Measurements from ENCODE around the gene BCL2L2. TPM values are rescaled to one million over a fixed set of nuclear protein-coding genes. Genes with fewer than 3 reads are reported as not detected.
"Not testable (repeated sequence)": the region's sequence is repeated elsewhere in the genome, so short reads cannot be mapped to it uniquely, and the experiment has no call there.

Gene BCL2L2
- total RNA-seq, 2 donors from 2014 or later = 26.2 to 42.7 TPM

DNA sequence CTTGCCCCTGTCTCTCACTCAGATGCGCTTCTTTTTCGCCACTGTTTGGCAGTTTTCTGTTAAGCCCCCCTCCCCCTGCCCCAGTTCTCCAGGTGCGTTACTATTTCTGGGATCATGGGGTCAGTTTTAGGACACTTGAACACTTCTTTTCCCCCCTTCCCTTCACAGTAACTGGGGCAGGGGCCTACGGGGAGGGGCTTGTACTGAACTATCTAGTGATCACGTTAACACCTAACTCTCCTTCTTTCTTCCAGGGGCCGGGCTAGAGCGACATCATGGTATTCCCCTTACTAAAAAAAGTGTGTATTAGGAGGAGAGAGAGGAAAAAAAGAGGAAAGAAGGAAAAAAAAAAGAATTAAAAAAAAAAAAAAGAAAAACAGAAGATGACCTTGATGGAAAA lies 18.4 kb downstream of the BCL2L2 start:
- DNase-seq = no peak
- no peaks in the 10 kb centered on the region for H3K4me1 ChIP-seq
- no peak overlapping the region for H3K27ac ChIP-seq
- H3K9me3 ChIP-seq = no peaks in the 10 kb centered on the region
- intact Hi-C loops (cut with DNase I) = loop anchor here (5.0 to 10.0 kb wide), 4 partner anchors 57 to 150 kb away; no protein-coding TSS in a partner anchor
- H3K36me3 ChIP-seq = peaks cover 10% of the 10 kb centered on the region
- H3K4me3 ChIP-seq = no peak overlapping the region
- H3K27me3 ChIP-seq = no peaks in the 10 kb centered on the region
- no peak overlapping the region for H3K9ac ChIP-seq (ENCODE audit: low read depth in 2 of 2, low read length in 2 of 2)
- TF ChIP-seq, protein P1, sequence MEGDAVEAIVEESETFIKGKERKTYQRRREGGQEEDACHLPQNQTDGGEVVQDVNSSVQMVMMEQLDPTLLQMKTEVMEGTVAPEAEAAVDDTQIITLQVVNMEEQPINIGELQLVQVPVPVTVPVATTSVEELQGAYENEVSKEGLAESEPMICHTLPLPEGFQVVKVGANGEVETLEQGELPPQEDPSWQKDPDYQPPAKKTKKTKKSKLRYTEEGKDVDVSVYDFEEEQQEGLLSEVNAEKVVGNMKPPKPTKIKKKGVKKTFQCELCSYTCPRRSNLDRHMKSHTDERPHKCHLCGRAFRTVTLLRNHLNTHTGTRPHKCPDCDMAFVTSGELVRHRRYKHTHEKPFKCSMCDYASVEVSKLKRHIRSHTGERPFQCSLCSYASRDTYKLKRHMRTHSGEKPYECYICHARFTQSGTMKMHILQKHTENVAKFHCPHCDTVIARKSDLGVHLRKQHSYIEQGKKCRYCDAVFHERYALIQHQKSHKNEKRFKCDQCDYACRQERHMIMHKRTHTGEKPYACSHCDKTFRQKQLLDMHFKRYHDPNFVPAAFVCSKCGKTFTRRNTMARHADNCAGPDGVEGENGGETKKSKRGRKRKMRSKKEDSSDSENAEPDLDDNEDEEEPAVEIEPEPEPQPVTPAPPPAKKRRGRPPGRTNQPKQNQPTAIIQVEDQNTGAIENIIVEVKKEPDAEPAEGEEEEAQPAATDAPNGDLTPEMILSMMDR (IDR thresholded peaks at IDR 0.05) = no peak

DNA sequence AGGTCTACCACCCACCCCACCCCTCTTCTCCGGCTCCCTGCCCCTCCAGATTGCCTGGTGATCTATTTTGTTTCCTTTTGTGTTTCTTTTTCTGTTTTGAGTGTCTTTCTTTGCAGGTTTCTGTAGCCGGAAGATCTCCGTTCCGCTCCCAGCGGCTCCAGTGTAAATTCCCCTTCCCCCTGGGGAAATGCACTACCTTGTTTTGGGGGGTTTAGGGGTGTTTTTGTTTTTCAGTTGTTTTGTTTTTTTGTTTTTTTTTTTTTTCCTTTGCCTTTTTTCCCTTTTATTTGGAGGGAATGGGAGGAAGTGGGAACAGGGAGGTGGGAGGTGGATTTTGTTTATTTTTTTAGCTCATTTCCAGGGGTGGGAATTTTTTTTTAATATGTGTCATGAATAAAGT lies 19.1 kb downstream of the BCL2L2 start:
- intact Hi-C loops (cut with DNase I) = loop anchor here (5.0 to 10.0 kb wide), 4 partner anchors 57 to 149 kb away; no protein-coding TSS in a partner anchor

DNA sequence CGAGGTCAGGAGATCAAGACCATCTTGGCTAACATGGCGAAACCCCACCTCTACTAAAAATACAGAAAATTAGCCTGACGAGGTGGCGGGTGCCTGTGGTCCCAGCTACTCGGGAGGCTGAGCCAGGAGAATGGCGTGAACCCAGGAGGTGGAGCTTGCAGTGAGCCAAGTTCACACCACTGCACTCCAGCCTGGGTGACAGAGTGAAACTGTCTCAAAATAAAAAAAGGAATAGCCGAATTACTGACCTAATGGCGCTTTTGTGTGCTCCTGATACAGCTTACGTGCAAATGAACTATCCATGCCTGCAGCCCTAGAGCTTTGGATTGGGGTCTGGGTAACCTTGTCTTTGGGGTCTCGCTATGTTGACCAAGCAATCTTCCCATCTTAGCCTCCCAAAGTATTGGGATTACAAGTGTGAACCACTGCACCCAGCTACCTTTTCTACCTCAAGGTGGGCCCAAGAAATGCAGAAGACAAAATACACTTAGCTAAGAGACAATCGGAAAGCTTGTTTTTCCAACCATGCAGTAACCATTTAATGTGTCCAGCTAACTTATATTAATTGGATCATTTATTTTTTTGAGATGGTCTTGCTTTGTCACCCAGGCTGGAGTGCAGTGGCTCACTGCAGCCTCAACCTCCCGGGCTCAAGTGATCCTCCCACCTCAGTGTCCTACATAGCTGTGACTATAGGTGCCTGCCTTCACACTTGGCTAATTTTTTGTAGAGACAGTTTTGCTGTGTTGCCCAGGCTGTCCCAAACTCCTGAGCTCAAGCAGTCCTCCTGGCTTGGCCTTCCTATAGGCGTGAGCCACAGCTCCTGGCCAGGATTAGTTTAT lies 20.1 kb downstream of the BCL2L2 start:
- intact Hi-C loops (cut with DNase I) = loop anchor here (5.0 to 10.0 kb wide), 4 partner anchors 56 to 148 kb away; no protein-coding TSS in a partner anchor
- H3K9ac ChIP-seq (ENCODE audit: low read depth in 2 of 2, low read length in 2 of 2) = no peak overlapping the region
- H3K4me1 ChIP-seq = no peaks in the 10 kb centered on the region
- no peaks in the 10 kb centered on the region for H3K9me3 ChIP-seq
- no peak overlapping the region for H3K4me3 ChIP-seq
- TF ChIP-seq, protein P1 (IDR thresholded peaks at IDR 0.05) = no peak
- no peak for DNase-seq
- H3K27me3 ChIP-seq = no peaks in the 10 kb centered on the region
- H3K27ac ChIP-seq = no peak overlapping the region
- peaks cover 10% of the 10 kb centered on the region for H3K36me3 ChIP-seq

More for the DNA sequence above, 19.1 kb downstream of the BCL2L2 start:
- H3K4me1 ChIP-seq; H3K9me3 ChIP-seq; H3K27me3 ChIP-seq; H3K4me3 ChIP-seq; H3K9ac ChIP-seq (ENCODE audit: low read depth in 2 of 2, low read length in 2 of 2); H3K27ac ChIP-seq; DNase-seq: not testable (repeated sequence)
- peaks cover 10% of the 10 kb centered on the region for H3K36me3 ChIP-seq

DNA sequence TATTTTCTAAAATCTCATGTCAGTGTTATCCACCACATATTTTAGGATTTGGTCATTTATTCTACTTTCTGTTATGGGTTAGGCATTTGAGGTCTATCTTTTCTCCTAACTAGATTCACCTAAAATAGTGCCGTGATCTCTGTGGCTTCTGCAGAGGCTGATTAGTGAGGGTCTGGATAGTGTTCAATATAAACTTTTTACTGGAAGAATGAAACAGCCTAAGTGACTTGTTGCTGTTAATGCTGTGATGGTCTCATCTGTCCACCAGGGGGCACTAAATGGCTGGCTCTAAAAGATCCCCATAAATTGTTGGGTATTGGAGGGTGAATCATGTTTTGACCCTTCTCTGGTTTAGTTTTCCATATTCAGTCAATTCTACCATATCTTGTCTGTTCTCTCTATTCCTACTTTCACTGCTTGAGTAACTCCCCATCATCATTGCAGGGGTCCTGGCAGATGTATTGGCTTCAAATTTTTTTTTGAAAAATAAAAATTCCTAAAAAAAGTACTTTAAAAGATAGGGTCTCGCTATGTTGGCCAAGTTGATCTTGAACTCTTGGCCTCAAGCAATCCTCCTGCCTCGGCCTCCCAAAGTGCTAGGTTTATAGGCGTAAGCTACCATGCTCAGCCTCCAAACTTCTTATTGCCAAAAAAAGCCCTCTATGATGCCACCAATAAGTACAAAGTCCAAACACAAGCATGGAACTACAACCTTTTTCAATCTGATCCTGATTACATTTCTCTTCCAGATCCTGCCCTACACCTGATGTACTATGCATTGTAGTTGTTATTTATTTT lies 21.5 kb downstream of the BCL2L2 start:
- intact Hi-C loops (cut with DNase I) = loop anchor here (5.0 to 10.0 kb wide), 4 partner anchors 54 to 147 kb away; no protein-coding TSS in a partner anchor
- peaks cover 10% of the 10 kb centered on the region for H3K36me3 ChIP-seq

GRCh38 chr14:23335623-23336022 lies 29.0 kb downstream of the BCL2L2 start:
- H3K4me1 ChIP-seq = no peaks in the 10 kb centered on the region
- TF ChIP-seq, protein P1 (IDR thresholded peaks at IDR 0.05) = no peak
- no peak overlapping the region for H3K27ac ChIP-seq
- H3K27me3 ChIP-seq = no peaks in the 10 kb centered on the region
- no peak overlapping the region for H3K4me3 ChIP-seq
- no peaks in the 10 kb centered on the region for H3K36me3 ChIP-seq
- H3K9ac ChIP-seq (ENCODE audit: low read depth in 2 of 2, low read length in 2 of 2) = no peak overlapping the region
- intact Hi-C loops (cut with DNase I) = no loop called here
- DNase-seq = peak; percentile 3
- no peaks in the 10 kb centered on the region for H3K9me3 ChIP-seq

More for the DNA sequence above, 21.5 kb downstream of the BCL2L2 start:
- no peaks in the 10 kb centered on the region for H3K27me3 ChIP-seq
- H3K9me3 ChIP-seq = no peaks in the 10 kb centered on the region
- H3K4me3 ChIP-seq = no peak overlapping the region
- TF ChIP-seq, protein P1 (IDR thresholded peaks at IDR 0.05) = peak; percentile 90
- H3K9ac ChIP-seq (ENCODE audit: low read depth in 2 of 2, low read length in 2 of 2) = no peak overlapping the region
- peak; percentile 79 for DNase-seq
- H3K4me1 ChIP-seq = no peaks in the 10 kb centered on the region
- H3K27ac ChIP-seq = no peak overlapping the region

Data from colonic mucosa (tissue), 4 donors.